Measurements from ENCODE around the gene FASLG.

Gene FASLG

DNA sequence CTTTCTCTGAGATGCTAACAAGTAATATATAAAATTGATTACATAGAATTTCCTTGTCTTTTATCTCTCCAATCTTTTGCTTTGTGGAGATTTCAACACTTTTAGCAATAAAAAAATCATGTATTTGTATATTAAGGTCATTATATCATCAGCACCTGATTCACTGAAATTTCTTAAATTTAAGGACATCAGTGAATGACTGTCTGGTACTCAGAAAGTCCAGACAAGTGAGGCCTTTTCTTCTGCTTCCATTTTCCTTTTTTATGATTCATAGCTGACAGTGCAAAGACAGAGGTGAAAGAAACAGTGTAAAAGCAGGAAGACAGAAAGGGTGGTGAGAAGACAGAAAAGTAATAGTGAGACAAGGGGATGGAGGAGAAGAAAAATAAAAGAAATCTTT lies 54.6 kb downstream of the FASLG start:
- Mint-ChIP-seq H3K4me3 (no peak overlapping the region), H3K27ac (no peak overlapping the region), H3K4me1 (peaks cover 38% of the 10 kb centered on the region), H3K27me3 (ENCODE audit: low read depth, poor library complexity) (no peaks in the 10 kb centered on the region), H3K9me3 (peaks cover 5% of the 10 kb centered on the region), H3K36me3 (ENCODE audit: low read depth) (no peaks in the 10 kb centered on the region)
- TF ChIP-seq, protein P1, sequence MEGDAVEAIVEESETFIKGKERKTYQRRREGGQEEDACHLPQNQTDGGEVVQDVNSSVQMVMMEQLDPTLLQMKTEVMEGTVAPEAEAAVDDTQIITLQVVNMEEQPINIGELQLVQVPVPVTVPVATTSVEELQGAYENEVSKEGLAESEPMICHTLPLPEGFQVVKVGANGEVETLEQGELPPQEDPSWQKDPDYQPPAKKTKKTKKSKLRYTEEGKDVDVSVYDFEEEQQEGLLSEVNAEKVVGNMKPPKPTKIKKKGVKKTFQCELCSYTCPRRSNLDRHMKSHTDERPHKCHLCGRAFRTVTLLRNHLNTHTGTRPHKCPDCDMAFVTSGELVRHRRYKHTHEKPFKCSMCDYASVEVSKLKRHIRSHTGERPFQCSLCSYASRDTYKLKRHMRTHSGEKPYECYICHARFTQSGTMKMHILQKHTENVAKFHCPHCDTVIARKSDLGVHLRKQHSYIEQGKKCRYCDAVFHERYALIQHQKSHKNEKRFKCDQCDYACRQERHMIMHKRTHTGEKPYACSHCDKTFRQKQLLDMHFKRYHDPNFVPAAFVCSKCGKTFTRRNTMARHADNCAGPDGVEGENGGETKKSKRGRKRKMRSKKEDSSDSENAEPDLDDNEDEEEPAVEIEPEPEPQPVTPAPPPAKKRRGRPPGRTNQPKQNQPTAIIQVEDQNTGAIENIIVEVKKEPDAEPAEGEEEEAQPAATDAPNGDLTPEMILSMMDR (IDR thresholded peaks at IDR 0.05): no peak
- DNase-seq: no peak
